GM18868 (cell line): Measurements from ENCODE around the gene WNT10A.

Source experiments
- ATAC-seq: cut with Tn5 transposase; IDR thresholded peaks from one replicate; pipeline ENCODE4 v1.9.1; 2021; ENCODE audit warnings: mild to moderate bottlenecking, moderate library complexity; ENCODE audit not compliant: unreplicated experiment

Gene WNT10A

DNA sequence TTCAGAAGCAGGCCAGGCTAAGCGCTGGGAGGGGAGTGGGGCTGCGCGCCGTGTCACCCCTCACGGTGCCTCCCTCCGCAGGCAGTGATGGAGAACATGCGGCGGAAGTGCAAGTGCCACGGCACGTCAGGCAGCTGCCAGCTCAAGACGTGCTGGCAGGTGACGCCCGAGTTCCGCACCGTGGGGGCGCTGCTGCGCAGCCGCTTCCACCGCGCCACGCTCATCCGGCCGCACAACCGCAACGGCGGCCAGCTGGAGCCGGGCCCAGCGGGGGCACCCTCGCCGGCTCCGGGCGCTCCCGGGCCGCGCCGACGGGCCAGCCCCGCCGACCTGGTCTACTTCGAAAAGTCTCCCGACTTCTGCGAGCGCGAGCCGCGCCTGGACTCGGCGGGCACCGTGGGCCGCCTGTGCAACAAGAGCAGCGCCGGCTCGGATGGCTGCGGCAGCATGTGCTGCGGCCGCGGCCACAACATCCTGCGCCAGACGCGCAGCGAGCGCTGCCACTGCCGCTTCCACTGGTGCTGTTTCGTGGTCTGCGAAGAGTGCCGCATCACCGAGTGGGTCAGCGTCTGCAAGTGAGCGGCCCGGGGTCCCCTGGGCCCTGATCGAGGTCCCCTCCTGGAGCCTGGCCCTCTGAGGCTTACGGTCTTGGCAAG, 12.2 kb downstream of the WNT10A start:
- ATAC-seq, result peak; percentile 44

DNA sequence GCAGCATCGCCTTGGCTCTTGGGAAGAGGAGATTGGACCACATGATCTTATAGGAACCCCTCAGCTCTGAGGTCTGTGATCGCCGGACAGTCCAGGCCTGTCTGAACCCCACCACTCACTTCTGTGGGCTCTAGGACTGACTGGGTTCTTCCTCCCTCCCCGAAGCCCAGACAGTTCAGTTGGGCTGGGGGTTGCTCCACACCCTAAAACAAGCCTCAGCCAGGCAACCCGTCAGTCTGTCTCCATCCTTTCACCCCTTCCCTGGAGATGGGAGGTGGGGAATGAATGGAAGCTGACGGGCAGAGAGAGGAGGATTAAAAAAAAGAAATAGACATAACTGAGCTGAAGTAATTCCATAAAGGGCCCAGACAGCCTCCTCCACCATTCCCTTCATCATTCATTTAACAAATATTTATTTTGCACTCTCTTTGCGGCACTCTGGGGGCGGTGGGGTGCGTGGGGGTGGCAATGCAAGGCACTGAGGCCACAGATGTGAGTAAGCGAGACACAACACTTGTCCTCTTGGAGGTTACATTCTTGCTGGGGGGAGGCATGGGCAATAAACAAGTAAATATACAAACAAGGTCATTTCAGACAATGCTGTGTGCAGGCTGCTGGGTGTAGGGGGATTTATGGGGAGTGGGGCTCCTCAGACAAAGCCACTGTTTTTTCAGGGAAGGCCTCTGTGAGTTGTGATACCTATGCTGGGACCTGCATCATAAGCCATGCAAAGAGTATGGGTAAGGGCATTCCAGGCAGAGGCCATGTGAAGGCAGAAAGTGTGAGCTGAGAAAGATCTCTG, 12.9 kb downstream of the WNT10A start:
- no peak for ATAC-seq

DNA sequence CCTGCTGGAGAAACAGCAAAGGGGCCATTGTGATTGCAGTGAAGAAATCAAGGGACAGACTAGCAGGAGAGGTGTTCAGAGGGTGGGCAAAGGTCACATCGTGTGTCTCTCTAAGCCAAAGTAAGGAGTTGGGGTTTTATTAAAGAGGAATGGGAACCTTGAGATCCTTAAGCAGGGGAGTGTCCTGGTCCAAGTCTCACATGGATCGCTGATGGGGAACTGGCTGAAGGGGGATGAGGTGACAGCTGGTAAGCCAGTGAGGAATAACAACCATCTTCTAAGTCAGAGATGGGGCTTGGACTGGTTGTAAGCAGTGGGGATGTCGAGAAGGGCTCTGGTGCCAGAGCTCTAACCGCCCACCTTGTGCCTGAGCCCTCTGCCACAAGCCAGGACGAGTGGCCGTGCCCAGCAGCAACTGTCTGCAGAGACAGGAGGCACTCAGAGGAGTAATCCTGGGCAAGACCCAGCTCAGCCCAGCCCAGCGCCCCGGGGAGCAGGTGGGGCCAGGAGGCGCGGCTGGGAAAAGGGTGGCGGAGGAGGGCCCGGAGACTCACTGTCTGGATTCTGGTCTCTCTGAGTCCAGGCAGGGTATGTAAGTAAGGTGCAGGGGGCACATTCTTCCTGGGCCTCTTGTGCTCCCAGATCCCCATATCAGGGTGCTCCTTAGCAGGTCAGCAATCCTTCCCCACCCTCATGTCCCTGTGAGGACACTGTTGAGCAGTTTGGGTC, 13.7 kb downstream of the WNT10A start:
- no peak for ATAC-seq

DNA sequence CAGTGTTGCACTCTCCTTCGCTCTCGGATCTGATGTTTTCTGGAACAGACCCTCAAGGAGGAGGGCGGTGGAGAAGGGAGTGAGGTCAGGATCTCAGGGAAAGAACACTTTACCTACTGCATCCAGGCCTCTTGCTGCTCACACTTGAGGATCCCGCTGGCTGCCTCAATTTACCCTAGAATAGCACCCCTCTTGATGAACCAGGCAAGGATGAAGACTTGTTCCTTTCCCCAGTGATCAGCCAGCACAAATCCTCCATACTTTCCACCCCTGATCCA, 14.2 kb downstream of the WNT10A start:
- no peak for ATAC-seq

DNA sequence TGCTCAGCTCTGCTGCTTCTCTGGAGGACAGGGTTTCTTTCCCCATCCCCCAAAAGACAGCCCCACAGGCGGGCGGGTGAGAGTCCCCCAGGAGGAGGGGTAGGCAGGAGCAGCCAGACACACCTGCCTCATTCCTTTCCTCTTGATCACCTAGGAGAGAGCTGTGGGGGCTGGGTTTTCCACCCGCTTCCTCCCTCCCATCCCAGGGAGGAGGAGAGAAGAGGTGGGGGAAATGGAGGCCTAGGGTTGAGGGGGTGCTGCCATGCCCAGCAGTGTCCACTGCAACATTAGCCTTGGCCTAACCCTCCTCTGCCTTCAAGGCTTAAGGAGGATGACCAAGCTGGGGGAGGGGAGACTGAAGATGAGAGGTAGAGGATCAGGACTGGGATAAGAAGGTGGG, 14.7 kb downstream of the WNT10A start:
- ATAC-seq, result no peak

DNA sequence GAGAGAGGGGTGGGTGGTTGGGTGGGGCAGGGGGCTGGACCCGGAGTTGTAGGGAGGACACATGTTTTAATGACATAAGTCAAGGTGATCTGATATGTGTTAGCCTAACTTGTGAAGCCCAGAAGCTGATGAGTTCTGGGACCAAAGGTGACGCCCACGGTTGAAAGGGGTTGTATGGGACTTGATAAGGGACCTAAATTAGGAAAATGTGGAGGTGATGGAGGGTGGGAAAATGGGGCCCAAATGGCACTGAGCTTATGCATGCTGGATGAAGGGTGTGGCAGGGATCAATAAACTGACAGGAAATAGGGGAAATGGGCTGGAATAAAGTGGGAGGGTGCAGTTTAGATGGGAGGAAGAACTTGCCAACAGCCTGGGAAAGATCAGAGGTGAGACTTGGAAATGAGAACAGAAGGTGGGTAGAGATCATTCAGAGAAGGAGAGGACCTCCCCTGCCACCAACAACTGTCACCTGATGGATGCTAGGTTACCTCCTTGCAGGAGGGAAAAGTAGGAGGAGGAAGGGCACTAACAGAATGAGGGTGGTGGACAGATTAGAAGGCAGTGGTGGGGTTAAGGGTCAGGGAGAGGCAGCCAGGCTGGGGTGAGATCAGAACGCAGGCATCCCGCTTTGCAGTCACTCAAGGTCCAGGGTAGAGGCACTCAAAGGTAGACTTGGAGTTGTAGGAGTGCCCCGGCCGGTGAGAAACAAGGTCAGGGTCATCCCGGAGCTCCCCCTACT, 15.3 kb downstream of the WNT10A start:
- ATAC-seq, result no peak

DNA sequence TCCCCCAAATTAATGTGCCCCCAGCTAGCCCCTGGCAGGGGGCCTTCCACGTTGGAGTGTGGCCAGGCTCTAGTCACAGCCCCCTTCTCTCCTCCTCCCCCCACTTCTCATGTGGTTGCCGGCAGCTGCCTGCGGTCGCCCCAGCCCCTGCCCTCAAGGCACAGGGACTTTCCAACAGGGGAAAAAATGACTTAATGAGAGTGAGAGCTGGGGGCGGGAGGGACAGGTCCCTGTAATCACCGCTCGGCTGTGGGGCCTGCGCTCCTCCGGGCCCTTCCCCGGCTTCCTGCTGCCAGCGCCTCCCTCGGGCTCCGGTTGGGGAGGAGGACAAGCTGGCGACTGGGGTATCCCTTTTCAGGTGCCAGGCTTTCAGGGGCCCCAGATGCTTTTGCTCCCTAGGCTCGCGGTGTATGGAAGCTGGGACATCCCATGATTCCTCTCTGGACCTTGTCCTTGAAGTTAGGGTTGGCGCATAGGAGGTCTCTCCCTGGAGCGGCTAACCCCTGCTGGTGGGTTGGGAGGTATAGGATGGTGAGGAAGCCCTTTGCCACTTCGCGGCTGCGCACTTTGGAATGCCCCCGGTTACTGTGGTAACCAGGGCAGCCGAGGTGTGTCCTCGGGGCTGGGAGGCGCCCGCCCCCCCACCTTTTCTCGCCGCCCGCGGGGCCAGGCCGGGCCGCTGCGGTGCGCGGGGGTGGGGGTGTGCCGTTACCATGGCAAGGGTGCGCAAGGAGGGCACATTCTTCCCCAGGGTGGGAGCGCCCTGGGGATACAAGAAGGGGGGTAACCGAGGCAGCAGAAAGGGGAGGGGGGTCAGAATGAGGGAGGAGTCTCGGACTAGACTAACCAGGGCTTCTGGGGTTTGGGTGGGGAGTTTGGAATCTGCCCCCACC, 16.1 kb downstream of the WNT10A start:
- peak; percentile 50 for ATAC-seq

DNA sequence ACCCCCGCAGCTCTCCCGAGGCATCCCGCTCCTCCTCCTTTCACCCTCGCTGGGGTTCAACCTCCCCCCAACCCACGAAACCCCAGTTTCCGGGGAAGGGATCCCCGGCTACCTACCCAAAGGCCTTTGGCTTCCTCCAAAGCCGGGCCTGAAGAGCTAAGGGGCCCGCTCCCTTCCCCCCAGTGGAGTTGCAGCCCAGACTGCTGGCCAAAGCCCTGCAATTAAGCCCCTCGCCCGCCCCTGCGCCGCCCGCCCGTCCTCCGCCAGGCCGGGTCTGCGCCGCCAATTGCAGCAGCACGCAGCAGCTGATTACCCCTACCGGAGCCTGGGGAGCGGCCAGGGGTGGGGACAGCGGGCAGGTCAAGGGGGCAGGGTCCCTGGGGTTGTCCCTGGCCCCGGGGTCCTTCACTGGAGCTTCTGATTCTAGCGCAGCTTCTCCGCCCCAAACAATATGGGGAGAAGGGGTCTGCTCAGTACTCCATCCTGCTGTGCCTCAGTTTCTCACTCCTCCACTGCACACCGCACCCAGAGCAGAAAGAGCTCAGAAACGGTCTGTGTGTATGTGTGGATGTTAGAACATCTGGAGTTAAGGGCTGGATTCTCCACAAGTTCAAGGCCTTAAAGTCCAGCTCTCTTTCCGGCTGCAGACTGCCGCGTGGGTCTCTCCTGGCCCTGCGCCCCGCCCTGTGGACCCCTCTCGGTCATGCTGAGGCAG, 16.9 kb downstream of the WNT10A start:
- ATAC-seq, result no peak

DNA sequence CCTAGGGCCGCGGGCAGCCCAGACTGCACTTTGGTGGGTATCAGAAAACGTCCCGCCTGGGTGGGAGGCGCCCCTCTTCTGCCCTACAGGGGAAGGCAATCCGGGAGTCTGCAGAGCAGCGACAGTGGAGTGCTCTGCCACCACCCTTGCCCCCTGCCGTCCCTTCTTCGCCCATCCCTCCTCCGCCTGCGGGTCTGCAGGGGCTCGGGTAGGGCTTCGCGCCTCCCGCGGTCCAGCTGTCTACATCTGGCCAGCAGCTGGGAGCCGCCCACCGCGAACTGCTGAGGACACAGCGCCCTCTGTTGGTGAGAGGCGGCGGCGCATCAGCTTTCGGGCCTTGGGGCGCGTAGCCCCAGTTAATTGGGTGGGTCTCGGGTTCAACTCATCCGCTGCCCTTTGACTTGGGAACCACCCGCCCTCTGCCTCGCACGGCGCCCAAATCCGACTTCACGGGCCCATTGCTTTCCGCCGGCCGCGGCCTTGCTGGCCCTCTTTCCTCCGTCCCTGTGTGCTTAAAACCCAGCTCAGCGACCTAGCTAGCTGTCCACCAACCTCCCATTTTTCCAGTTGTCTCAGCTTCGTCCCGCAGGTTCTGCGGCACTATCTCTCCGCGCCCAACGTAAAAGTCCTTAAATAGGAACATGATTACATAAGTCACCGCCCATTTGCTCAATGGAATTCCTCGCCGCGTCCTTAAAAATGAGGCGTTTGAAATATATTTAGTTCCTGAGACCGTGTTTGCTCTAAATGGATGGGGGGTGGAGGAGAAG, 17.6 kb downstream of the WNT10A start:
- peak; percentile 30 for ATAC-seq

DNA sequence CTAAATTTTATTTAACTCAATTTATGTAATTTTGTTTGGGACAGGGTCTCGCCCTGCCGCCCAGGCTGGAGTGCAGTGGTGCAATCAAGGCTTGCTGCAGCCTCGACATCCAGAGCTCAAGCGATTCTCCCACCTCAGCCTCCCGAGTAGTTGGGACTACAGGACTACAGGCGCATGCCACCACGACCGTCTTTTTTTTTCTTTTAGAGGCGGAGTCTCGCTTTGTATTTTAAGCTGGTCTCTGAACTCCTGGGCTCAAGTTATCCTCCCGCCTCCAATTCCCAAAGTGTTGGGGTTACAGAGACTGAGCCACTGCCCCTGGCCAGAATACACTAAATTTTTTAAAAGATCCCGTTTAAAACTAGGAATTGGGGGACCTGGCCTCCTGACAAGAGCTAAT, 18.5 kb downstream of the WNT10A start:
- ATAC-seq, result no peak

DNA sequence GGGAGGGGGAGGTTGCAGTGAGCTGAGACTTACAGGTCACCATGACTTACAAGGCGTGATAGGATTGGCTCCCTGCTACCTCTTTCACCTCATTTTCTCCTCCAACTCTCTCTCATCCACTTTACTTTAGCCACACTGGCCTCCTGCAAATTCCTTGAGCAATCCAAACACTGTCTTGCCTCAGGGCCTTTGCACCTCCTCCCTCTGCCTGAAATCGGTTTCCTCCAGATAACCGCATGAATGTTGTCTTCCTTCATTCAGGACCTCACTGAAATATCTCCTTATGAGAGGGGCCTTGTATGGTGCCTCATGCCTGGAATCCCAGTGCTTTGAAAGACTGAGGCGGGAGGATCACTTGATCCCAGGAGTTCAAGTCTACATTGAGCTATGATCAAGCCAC, 21.8 kb downstream of the WNT10A start:
- ATAC-seq, result no peak

DNA sequence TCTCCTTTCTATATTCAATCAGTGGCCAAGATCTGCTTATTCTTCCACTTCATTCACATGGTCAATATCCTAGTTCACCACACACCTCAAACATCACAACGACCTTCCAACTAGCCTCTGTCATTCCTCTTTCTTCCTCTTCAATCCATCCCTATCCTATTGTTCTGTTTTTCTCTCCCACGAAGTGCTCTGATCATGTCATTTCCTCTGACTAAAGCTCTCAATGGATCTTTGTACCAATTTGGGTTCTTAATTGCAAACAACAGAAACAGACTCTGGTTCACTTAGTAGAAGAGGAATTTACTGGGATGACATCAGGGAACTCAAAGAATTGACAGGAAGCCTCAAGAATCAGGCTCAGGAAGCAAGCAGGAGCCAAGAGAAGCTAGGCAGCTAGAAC, 23.5 kb downstream of the WNT10A start:
- no peak for ATAC-seq

DNA sequence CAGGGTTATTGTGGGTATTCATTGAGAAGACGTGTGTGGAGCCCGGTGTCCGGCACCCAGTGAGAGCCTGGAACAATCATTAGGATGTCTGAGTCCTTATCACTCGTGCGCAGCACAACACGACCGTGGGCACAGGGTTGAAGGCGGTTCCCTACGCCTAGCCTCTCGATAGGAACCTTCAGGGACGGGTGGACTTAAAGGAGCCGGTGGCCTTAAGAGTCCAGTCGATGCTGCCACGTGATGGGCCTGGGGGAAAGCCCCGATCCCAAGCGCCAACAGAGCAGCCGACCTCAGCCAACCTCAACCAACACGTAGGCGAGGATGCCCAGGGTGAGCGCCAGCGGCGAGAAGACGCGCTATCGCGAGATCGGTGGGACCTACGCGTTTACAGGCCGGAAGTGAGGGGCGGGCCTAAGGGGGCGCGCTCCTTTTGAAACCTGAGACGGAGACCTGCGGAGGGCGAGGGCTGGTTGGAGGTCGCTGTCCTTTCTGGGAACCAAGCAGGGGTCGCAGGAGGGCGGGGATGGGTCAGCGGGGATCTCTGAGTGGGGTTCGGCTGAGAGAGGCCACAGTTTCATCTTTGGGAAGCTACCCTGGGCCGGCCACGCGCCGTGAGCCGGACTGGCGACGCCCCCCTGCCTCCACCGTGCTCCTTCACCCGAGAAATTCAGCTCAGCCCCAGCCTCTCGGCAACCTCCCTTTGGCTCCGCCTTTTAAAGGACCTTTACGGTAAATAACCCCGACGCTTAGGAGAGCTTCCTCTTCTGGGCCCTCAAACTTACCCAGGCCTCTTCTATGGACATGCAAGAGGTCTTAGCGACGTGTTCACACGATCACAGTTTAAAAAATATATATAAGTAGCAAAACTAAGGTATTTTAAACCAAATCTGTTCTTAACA, 28.3 kb downstream of the WNT10A start:
- peak; percentile 91 for ATAC-seq

DNA sequence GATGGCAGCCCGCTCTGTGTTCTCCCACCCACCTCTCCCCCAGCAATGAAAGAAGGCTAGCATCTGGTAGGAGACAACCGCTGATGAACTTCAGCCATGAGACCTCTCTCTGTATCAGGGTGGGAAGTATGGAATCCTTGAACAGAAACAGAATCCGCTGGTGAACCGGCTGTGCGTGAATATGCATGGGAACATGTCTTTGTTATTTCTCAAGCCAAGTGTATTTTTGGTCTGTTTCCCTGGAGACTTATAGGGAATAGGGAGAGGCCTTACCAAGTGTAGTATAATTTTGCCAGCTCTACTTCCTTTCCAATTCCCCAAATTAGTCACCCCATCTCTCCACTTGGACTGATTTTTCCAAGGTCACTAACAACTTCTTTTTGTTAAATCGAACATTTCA, 30.1 kb downstream of the WNT10A start:
- no peak for ATAC-seq

DNA sequence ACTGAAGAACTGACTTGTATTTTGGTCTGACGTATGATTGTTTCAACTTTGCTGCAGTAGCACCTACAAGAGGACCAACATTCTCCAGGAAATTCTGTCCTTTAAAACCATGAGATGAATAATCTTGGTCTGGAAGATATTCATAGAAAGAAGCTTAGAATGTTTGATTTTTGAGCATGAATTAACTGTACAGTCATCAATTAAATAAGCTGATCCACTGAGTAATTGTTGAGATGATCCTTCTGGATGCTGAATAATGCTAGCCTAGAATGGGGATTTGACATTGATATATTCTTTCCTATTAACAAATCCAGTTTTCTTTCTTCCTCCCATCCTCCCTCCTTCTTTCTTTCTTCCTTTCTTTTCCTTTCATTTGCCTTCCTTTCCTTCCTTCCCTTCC, 39.9 kb downstream of the WNT10A start:
- ATAC-seq, result no peak

DNA sequence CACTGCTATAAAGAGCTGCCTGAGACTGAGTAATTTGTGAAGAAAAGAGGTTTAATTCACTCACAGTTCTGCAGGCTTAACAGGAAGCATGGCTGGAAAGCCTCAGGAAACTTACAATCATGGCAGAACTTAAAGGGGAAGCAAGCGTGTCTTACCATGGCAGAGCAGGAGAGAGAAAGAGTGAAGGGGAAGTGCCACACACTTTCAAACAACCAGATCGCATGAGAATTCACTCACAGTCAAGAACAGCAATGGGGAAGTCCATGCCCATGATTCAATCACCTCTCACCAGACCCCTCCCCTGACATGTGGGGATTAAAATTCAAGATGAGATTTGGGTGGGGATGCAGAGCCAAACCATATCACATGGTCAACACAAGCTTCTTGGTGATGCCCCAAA, 44.1 kb downstream of the WNT10A start:
- ATAC-seq, result no peak

DNA sequence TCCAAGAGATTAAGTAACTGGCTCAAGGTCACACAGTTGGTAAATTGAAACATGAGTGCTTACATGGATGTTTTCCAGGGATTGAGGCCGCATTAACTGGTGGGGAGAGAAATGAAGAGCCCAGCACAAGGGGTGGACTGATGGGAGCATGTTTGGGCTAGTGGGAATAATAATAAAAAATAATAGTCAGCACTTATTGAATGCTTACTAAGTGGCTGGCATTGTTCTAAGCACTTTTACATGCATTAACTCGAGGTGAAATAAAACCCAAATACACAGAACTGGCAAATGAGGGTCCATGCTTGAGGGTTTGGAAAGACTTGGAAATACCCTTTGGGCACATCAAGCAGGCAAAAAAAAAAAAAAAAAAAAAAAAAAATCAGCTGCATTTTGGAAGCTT, 44.8 kb downstream of the WNT10A start:
- ATAC-seq, result no peak

DNA sequence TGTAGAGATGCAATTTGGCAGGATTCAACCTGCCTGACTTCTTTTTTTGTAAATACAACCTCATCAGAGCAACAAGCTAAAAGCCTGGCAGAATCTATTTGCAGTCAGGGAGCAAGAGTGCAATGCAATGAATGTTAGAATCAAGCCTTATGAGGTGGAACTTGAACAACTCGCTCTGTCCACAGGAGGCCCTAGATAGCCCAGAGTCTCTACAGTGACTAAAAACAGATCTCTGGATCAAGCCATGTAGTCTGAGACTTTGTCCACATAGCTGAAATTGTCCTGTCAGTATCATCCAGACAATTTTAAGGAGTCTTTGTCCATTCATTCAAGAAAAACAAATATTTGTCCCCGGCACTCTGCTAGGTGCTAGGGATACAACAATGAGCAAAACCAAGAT, 46.8 kb downstream of the WNT10A start:
- ATAC-seq, result no peak
